A549 (cell line): ENCODE data around the gene SNRPA1. TPM values are rescaled to one million over a fixed set of nuclear protein-coding genes. Genes with fewer than 3 reads are reported as not detected.

Source experiments
- ATAC-seq, 2 experiments: fragments of 200-7000 bp in 1 of 2; fragments of >200 bp in 1 of 2; cut with Nextera tagmentation in 1 of 2; cut with Tn5 transposase in 1 of 2; 3 replicates each; pipeline versions ENCODE4 v1.8.0 to v1.9.1; 2018 to 2020; ENCODE audit warnings: mild to moderate bottlenecking in 1 of 2, moderate library complexity in 1 of 2
- CTCF ChIA-PET: fragments of 300-600 bp; sonication (Branson Sonifier 250); formaldehyde crosslinking; extraction: SDS; loops from one replicate; lab custom pipeline; 2021; ENCODE audit warnings: antibody characterized with exemption, inconsistent platforms; lab: Yijun Ruan, JAX
- POLR2A ChIA-PET: fragments of 350-600 bp; formaldehyde crosslinking; extraction: SDS; loops from one replicate; lab custom pipeline; 2021; ENCODE audit warnings: antibody characterized with exemption, inconsistent platforms; lab: Yijun Ruan, JAX
- DNase-seq, 2 experiments: peaks; one replicate each; pipeline versions ENCODE4 v3.0.0 to v3.0.0-alpha.2; 2011 to 2016; ENCODE audit warnings: low read depth in 1 of 2, low spot score in 1 of 2
- FAIRE-seq: peaks from 2 replicates; lab custom pipeline; 2011; peaks lifted over from hg19 to GRCh38; lab: Jason Lieb, UNC
- H3K27ac ChIP-seq, 2 experiments: fragments of >200 bp; sonication (Bioruptor Twin); formaldehyde crosslinking; 3 replicates each; pipeline ENCODE4 v1.5.1; 2016 to 2017
- H3K4me1 ChIP-seq: fragments of >200 bp; sonication (Bioruptor Twin); formaldehyde crosslinking; 3 replicates; pipeline ENCODE4 v1.6.1; 2016
- H3K4me2 ChIP-seq: fragments of >200 bp; sonication (Bioruptor Twin); formaldehyde crosslinking; 3 replicates; pipeline ENCODE4 v1.6.1; 2016
- H3K4me3 ChIP-seq: fragments of >200 bp; sonication (Bioruptor Twin); formaldehyde crosslinking; 3 replicates; pipeline ENCODE4 v1.5.1; 2016
- H3K9me3 ChIP-seq: fragments of >200 bp; sonication (Bioruptor Twin); formaldehyde crosslinking; 3 replicates; pipeline ENCODE4 v1.6.1; 2016
- ATOH8 ChIP-seq: fragments of 250-450 bp; sonication (Bioruptor Pico); IDR thresholded peaks from 2 replicates; pipeline ENCODE4 v1.5.0; 2020; ENCODE audit warnings: low read depth, mild to moderate bottlenecking, moderate library complexity
- BCL3 ChIP-seq: fragments of >200 bp; sonication (Bioruptor Twin); formaldehyde crosslinking; IDR thresholded peaks from 3 replicates; pipeline ENCODE4 v1.6.1; 2016
- CBX8 ChIP-seq: fragments of 200-600 bp; sonication (generic); IDR thresholded peaks from 2 replicates; pipeline ENCODE4 v1.6.1; 2016
- CEBPB ChIP-seq, 2 experiments: fragments of >200 bp in 1 of 2; sonication (Bioruptor Twin) in 1 of 2; formaldehyde crosslinking in 1 of 2; IDR thresholded peaks; 2 replicates each; pipeline ENCODE4 v1.6.1; 2012 to 2016
- CHD4 ChIP-seq: fragments of 200-600 bp; sonication (generic); IDR thresholded peaks from 2 replicates; pipeline ENCODE4 v1.6.1; 2016; ENCODE audit warnings: antibody characterized with exemption, mild to moderate bottlenecking, borderline replicate concordance
- ELK1 ChIP-seq: fragments of 150-350 bp; IDR thresholded peaks from 2 replicates; pipeline ENCODE4 v1.6.1; 2014; ENCODE audit warnings: low read depth, mild to moderate bottlenecking, low read length
- FOSB ChIP-seq: fragments of 250-450 bp; sonication (Bioruptor Pico); IDR thresholded peaks from 2 replicates; pipeline ENCODE4 v1.5.0; 2020; ENCODE audit warnings: mild to moderate bottlenecking, moderate library complexity
- FOSL2 ChIP-seq, 2 experiments: fragments of 450-650 bp in 1 of 2; fragments of >200 bp in 1 of 2; sonication (Bioruptor Twin) in 1 of 2; formaldehyde crosslinking; IDR thresholded peaks; 2 replicates each; pipeline versions ENCODE4 v1.5.0 to v1.6.1; 2016 to 2020; ENCODE audit warnings: mild to moderate bottlenecking in 1 of 2, moderate library complexity in 1 of 2
- FOXS1 ChIP-seq: fragments of 250-450 bp; sonication (Bioruptor Pico); IDR thresholded peaks from 2 replicates; pipeline ENCODE4 v1.5.0; 2020; ENCODE audit warnings: mild to moderate bottlenecking, moderate library complexity
- GATA3 ChIP-seq: IDR thresholded peaks from 2 replicates; pipeline ENCODE4 v1.6.1; 2012; ENCODE audit warnings: borderline replicate concordance
- HDAC2 ChIP-seq: fragments of 200-600 bp; sonication (generic); IDR thresholded peaks from 2 replicates; pipeline ENCODE4 v1.6.1; 2016
- HES2 ChIP-seq: fragments of >200 bp; sonication (Bioruptor Twin); formaldehyde crosslinking; IDR thresholded peaks from 2 replicates; pipeline ENCODE4 v1.6.1; 2016
- HEYL ChIP-seq: fragments of 250-450 bp; sonication (Bioruptor Pico); IDR thresholded peaks from 2 replicates; pipeline ENCODE4 v1.8.0; 2021; ENCODE audit warnings: mild to moderate bottlenecking, moderate library complexity
- HMGXB4 ChIP-seq: fragments of 250-450 bp; sonication (Bioruptor Pico); IDR thresholded peaks from 2 replicates; pipeline ENCODE4 v1.5.0; 2021; ENCODE audit warnings: mild to moderate bottlenecking, moderate library complexity, borderline replicate concordance
- HOXA7 ChIP-seq: fragments of 250-450 bp; sonication (Bioruptor Pico); IDR thresholded peaks from 2 replicates; pipeline ENCODE4 v1.5.0; 2020; ENCODE audit warnings: mild to moderate bottlenecking, moderate library complexity
- JUN ChIP-seq, 2 experiments: fragments of >200 bp; sonication (Bioruptor Twin); formaldehyde crosslinking; IDR thresholded peaks; 2 replicates in 1 of 2; 3 replicates in 1 of 2; pipeline ENCODE4 v1.6.1; 2016 to 2017
- KDM5A ChIP-seq: fragments of 200-600 bp; sonication (generic); IDR thresholded peaks from 2 replicates; pipeline ENCODE4 v1.6.1; 2016; ENCODE audit warnings: antibody characterized with exemption, mild to moderate bottlenecking
- MAFK ChIP-seq: fragments of 450-650 bp; IDR thresholded peaks from 2 replicates; pipeline ENCODE4 v1.6.1; 2014; ENCODE audit not compliant: partially characterized antibody
- MAZ ChIP-seq: fragments of 150-350 bp; IDR thresholded peaks from 2 replicates; pipeline ENCODE4 v1.6.1; 2014; ENCODE audit warnings: antibody characterized with exemption, low read depth, low read length, borderline replicate concordance
- NPAS2 ChIP-seq: fragments of 250-450 bp; sonication (Bioruptor Pico); IDR thresholded peaks from 2 replicates; pipeline ENCODE4 v1.8.0; 2022; ENCODE audit warnings: mild to moderate bottlenecking, moderate library complexity, borderline replicate concordance
- NR3C1 ChIP-seq: fragments of >200 bp; sonication (Bioruptor Twin); formaldehyde crosslinking; IDR thresholded peaks from 3 replicates; pipeline ENCODE4 v1.6.1; 2017
- PHF8 ChIP-seq: fragments of 200-600 bp; sonication (generic); IDR thresholded peaks from 2 replicates; pipeline ENCODE4 v1.6.1; 2016; ENCODE audit warnings: low read depth, mild to moderate bottlenecking, antibody characterized with exemption, moderate library complexity, borderline replicate concordance
- POLR2A ChIP-seq: IDR thresholded peaks from 2 replicates; pipeline ENCODE4 v1.6.1; 2012; ENCODE audit warnings: mild to moderate bottlenecking, low read length
- POLR2AphosphoS2 ChIP-seq: conservative IDR thresholded peaks from 2 replicates; pipeline ENCODE4 v1.6.1; 2012; ENCODE audit warnings: low read length, improper control_type of control experiment, inconsistent platforms
- RAD21 ChIP-seq, 2 experiments: fragments of >200 bp in 1 of 2; sonication (Bioruptor Twin) in 1 of 2; formaldehyde crosslinking in 1 of 2; IDR thresholded peaks in 1 of 2; conservative IDR thresholded peaks in 1 of 2; 2 replicates in 1 of 2; 3 replicates in 1 of 2; pipeline ENCODE4 v1.6.1; 2012 to 2018; ENCODE audit warnings: inconsistent platforms in 1 of 2
- RCOR1 ChIP-seq: fragments of 150-350 bp; IDR thresholded peaks from 2 replicates; pipeline ENCODE4 v1.6.1; 2014; ENCODE audit warnings: antibody characterized with exemption, low read length, low read depth
- REST ChIP-seq: fragments of 200-600 bp; sonication (generic); IDR thresholded peaks from 2 replicates; pipeline ENCODE4 v1.6.1; 2016; ENCODE audit warnings: antibody characterized with exemption, mild to moderate bottlenecking, moderate library complexity
- RFX5 ChIP-seq: fragments of 450-650 bp; IDR thresholded peaks from 2 replicates; pipeline ENCODE4 v1.7.1; 2014; ENCODE audit warnings: antibody characterized with exemption, mild to moderate bottlenecking, moderate library complexity
- SREBF2 ChIP-seq: fragments of 450-650 bp; IDR thresholded peaks from 2 replicates; pipeline ENCODE4 v1.6.1; 2014; ENCODE audit warnings: mild to moderate bottlenecking, moderate library complexity
- TP53 ChIP-seq: fragments of 250-450 bp; sonication (Bioruptor Pico); IDR thresholded peaks from 2 replicates; pipeline ENCODE4 v1.5.0; 2021; ENCODE audit warnings: mild to moderate bottlenecking, moderate library complexity
- ZC3H11A ChIP-seq: fragments of 450-650 bp; IDR thresholded peaks from 2 replicates; pipeline ENCODE4 v1.6.1; 2014; ENCODE audit warnings: antibody characterized with exemption, mild to moderate bottlenecking
- WGBS: methylation state at CpG from one replicate; pipeline ENCODE4 v1.1.6; 2017; ENCODE audit errors: missing lambda C conversion rate; 5-methylcytosine and 5-hydroxymethylcytosine counted together
- polyA plus RNA-seq, 4 experiments: library from polyadenylated mRNA; depleted of rRNA in 3 of 4; stranded (reverse); fragments of >200 nt; fragmentation: RNase III in 1 of 4; extraction: RNeasy Plus Mini Kit Qiagen cat#74134 plus additional on column Dnase treatment in 1 of 4; gene quantifications; 2 replicates in 3 of 4; 3 replicates in 1 of 4; pipeline ENCODE4 v1.2.3, GENCODE V29; 2011 to 2017

Gene SNRPA1
- polyA plus RNA-seq, 2 of the 4 experiments (the other 2 are of a cell fraction) = 140 to 177 TPM

- WGBS = 91% methylated on average over 8 of the region's 8 CpGs
- Histone ChIP-seq H3K9me3 (no peaks in the 10 kb centered on the region), H3K4me3 (no peak overlapping the region), H3K4me1 (no peaks in the 10 kb centered on the region), H3K27ac (no peak overlapping the region), H3K4me2 (no peak overlapping the region)
- DNase-seq (no peak), ATAC-seq (no peak), FAIRE-seq (no peak)
- ChIA-PET POLR2A (no interaction called here), CTCF (interaction anchor here (1.1 to 2.5 kb wide), 4 partner anchors 8 to 314 kb away, joined by 3 to 8 read pairs (median 4); no protein-coding TSS in a partner anchor)
- TF ChIP-seq ZC3H11A (no peak), REST (no peak), ATOH8 (CRISPR knock-in tag) (no peak), CEBPB (IDR thresholded peaks at IDR 0.05) (no peak), ELK1 (no peak), RCOR1 (no peak), RFX5 (no peak), MAFK (no peak), HES2 (no peak), TP53 (no peak), HOXA7 (no peak), POLR2AphosphoS2 (no peak), KDM5A (no peak), FOSL2 (IDR thresholded peaks at IDR 0.05) (no peak), FOSL2 (CRISPR knock-in tag; IDR thresholded peaks at IDR 0.05) (no peak), CBX8 (no peak), HEYL (CRISPR knock-in tag) (no peak), JUN (IDR thresholded peaks at IDR 0.05) (no peak), FOXS1 (CRISPR knock-in tag) (no peak), MAZ (no peak), RAD21 (conservative IDR thresholded peaks at IDR 0.05 in 1 of 2, IDR thresholded peaks at IDR 0.05 in 1 of 2) (no peak)
These were observed 30.9 kb upstream of the SNRPA1 start for GRCh38 chr15:101326026-101326315.

- no peak for FAIRE-seq
- no peaks in the 10 kb centered on the region for H3K4me1 ChIP-seq
- no peaks in the 10 kb centered on the region for H3K9me3 ChIP-seq
- no peak for ATAC-seq
- CTCF ChIA-PET = interaction anchor here (1.1 to 2.5 kb wide), 4 partner anchors 9 to 315 kb away, joined by 3 to 8 read pairs (median 4); no protein-coding TSS in a partner anchor
- WGBS = 86% methylated on average over 16 of the region's 19 CpGs
- no peak overlapping the region for H3K27ac ChIP-seq
- no peak for DNase-seq
- H3K4me3 ChIP-seq = no peak overlapping the region
- no peak overlapping the region for H3K4me2 ChIP-seq
- POLR2A ChIA-PET = no interaction called here
- TF ChIP-seq GATA3 = no peak
- no peak for TF ChIP-seq SREBF2
- no peak for TF ChIP-seq PHF8
- TF ChIP-seq NR3C1 = no peak
- TF ChIP-seq KDM5A = no peak
- TF ChIP-seq NPAS2 (CRISPR knock-in tag) = no peak
- TF ChIP-seq HDAC2 = no peak
- TF ChIP-seq POLR2A = no peak
- TF ChIP-seq RAD21 (conservative IDR thresholded peaks at IDR 0.05 in 1 of 2, IDR thresholded peaks at IDR 0.05 in 1 of 2) = no peak
- TF ChIP-seq FOSB (CRISPR knock-in tag) = no peak
- TF ChIP-seq CHD4 = no peak
- TF ChIP-seq BCL3 = no peak
- no peak for TF ChIP-seq HMGXB4 (CRISPR knock-in tag)
These were observed 30.4 kb upstream of the SNRPA1 start for GRCh38 chr15:101325263-101326025.
